ENCODE measurements around the gene CRTC2. TPM values are rescaled to one million over a fixed set of nuclear protein-coding genes. Genes with fewer than 3 reads are reported as not detected.

CRTC2 gene
- total and polyA plus RNA-seq, 9 of the 15 experiments (the other 6 are each of a cell fraction or from before 2014, with no cell fraction given): 2.7 to 26.4 (median 10.2) TPM

DNA sequence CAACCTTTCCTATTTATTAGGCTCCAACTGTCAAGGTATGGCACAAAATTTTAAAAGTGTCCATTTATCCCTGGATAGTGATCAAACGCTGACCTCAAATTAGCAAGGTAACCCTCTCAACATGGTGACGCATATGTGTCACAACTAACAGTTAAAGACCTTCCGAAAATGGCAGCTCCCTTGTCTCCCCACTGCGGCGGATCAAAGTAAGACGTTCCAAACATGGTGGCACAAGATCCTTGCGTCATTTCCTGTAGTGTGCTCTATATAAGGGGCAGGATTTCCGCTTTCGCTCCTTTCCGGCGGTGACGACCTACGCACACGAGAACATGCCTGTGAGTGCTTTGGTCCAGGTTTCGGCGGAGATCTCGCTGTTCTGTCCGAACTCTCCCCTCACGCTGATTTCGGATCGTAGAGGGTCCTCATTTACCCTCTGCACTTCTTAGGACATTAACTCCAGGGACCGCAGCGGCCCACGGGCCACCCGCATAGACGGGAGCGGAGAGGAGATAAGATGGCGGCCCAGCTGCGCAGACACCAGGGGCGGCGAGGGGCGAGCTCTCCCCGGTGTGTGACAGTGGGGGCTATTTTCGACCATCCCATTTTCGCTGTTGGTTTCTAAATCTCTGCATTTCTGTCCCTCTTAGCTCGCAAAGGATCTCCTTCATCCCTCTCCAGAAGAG, 32.2 kb upstream of the CRTC2 start, which contains the start of gene RPS27 (continued):
- no peak for TF ChIP-seq DACH1 (IDR thresholded peaks at IDR 0.05; ENCODE audit: partially characterized antibody)
- TF ChIP-seq CREBBP (IDR thresholded peaks at IDR 0.05; ENCODE audit: low read depth, low read length): no peak
- TF ChIP-seq SIN3A (IDR thresholded peaks at IDR 0.05; ENCODE audit: borderline replicate concordance in 2 of 2, control insufficient read depth in 1 of 2, low read depth in 2 of 2, low read length in 2 of 2): peak; percentile 92 to 95
- peak; percentile 60; the same call in 1 of the 2 replicates for TF ChIP-seq CBX1 (IDR thresholded peaks at IDR 0.05; ENCODE audit: low read depth)
- TF ChIP-seq XRCC5 (IDR thresholded peaks at IDR 0.05; ENCODE audit: low read depth, low read length): peak; percentile 92; the same call in 1 of the 2 replicates
- no peak for TF ChIP-seq POU5F1 (IDR thresholded peaks at IDR 0.05; ENCODE audit: borderline replicate concordance, low read depth, low read length, partially characterized antibody)
- TF ChIP-seq, protein P1, sequence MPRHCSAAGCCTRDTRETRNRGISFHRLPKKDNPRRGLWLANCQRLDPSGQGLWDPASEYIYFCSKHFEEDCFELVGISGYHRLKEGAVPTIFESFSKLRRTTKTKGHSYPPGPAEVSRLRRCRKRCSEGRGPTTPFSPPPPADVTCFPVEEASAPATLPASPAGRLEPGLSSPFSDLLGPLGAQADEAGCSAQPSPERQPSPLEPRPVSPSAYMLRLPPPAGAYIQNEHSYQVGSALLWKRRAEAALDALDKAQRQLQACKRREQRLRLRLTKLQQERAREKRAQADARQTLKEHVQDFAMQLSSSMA (CRISPR knock-in tag; IDR thresholded peaks at IDR 0.05): peak; percentile 99
- no peak for TF ChIP-seq TEAD2 (tag; IDR thresholded peaks at IDR 0.05)
- no peak for TF ChIP-seq FIP1L1 (IDR thresholded peaks at IDR 0.05; ENCODE audit: low read depth, low read length, poor library complexity, severe bottlenecking)
- 0 out of 4 replicates have a peak, but pooled peaks of 1 of the 2 experiments have one; percentile 45 for TF ChIP-seq TRIM24 (IDR thresholded peaks at IDR 0.05)
- TF ChIP-seq, protein P2, sequence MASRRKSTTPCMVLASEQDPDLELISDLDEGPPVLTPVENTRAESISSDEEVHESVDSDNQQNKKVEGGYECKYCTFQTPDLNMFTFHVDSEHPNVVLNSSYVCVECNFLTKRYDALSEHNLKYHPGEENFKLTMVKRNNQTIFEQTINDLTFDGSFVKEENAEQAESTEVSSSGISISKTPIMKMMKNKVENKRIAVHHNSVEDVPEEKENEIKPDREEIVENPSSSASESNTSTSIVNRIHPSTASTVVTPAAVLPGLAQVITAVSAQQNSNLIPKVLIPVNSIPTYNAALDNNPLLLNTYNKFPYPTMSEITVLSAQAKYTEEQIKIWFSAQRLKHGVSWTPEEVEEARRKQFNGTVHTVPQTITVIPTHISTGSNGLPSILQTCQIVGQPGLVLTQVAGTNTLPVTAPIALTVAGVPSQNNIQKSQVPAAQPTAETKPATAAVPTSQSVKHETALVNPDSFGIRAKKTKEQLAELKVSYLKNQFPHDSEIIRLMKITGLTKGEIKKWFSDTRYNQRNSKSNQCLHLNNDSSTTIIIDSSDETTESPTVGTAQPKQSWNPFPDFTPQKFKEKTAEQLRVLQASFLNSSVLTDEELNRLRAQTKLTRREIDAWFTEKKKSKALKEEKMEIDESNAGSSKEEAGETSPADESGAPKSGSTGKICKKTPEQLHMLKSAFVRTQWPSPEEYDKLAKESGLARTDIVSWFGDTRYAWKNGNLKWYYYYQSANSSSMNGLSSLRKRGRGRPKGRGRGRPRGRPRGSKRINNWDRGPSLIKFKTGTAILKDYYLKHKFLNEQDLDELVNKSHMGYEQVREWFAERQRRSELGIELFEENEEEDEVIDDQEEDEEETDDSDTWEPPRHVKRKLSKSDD (conservative IDR thresholded peaks at IDR 0.05; ENCODE audit: low read length): peak; percentile 98
- TF ChIP-seq ZNF41 (CRISPR knock-in tag; conservative IDR thresholded peaks at IDR 0.05): no peak
- TF ChIP-seq PYGO2 (tag; IDR thresholded peaks at IDR 0.05): 0 out of 2 replicates have a peak, but pooled peaks have one; percentile 42
- no peak for TF ChIP-seq ZNF224 (CRISPR knock-in tag; IDR thresholded peaks at IDR 0.05)
- TF ChIP-seq MYBL2 (IDR thresholded peaks at IDR 0.05; ENCODE audit: low read depth): no peak; the same call in 1 of the 2 replicates
- no peak for TF ChIP-seq MYBL2 (CRISPR knock-in tag; IDR thresholded peaks at IDR 0.05; ENCODE audit: borderline replicate concordance)
- TF ChIP-seq MITF (IDR thresholded peaks at IDR 0.05): no peak
- peak; percentile 100 for TF ChIP-seq KDM5B (IDR thresholded peaks at IDR 0.05; ENCODE audit: insufficient replicate concordance, low read depth, low read length)
- peak; percentile 36; the same call in 1 of the 2 replicates for TF ChIP-seq KLF13 (tag; IDR thresholded peaks at IDR 0.05; ENCODE audit: borderline replicate concordance, low read depth)
- TF ChIP-seq BRCA1 (IDR thresholded peaks at IDR 0.05): no peak
- no peak for TF ChIP-seq BRCA1 (CRISPR knock-in tag; IDR thresholded peaks at IDR 0.05)
- no peak for TF ChIP-seq L3MBTL2 (IDR thresholded peaks at IDR 0.05)
- TF ChIP-seq ETV6 (IDR thresholded peaks at IDR 0.05; ENCODE audit: borderline replicate concordance in 1 of 2, low read depth in 2 of 2, low read length in 1 of 2): no peak
- TF ChIP-seq ETV6 (CRISPR knock-in tag; IDR thresholded peaks at IDR 0.05; ENCODE audit: borderline replicate concordance): no peak; the same call in 1 of the 2 replicates
- peak; percentile 53; the same call in 1 of the 2 replicates for TF ChIP-seq HLTF (IDR thresholded peaks at IDR 0.05)

Data from K562 (cell line).